Adrenal gland (tissue), 12 donors: ENCODE measurements around the gene SH3BP2. TPM values are rescaled to one million over a fixed set of nuclear protein-coding genes. Genes with fewer than 3 reads are reported as not detected.

Experiments used
- DNase-seq, 7 donors: peaks; one replicate each; pipeline ENCODE4 v3.0.0-alpha.2; 2019 to 2020
- H3K27ac ChIP-seq, 5 donors: fragments of 200-600 bp; sonication (generic) in 4 of 5; 1 replicate in 3 of 5; 2 replicates in 2 of 5; pipeline versions ENCODE4 v1.5.1 to v1.8.0; 2016 to 2020; ENCODE audit warnings: mild to moderate bottlenecking in 1 of 5
- H3K27me3 ChIP-seq: fragments of 200-600 bp; 2 replicates; pipeline ENCODE4 v1.8.0; 2021
- H3K36me3 ChIP-seq, 2 donors: fragments of 200-600 bp; replicated peaks in 1 of 2; 1 replicate in 1 of 2; 2 replicates in 1 of 2; pipeline versions ENCODE4 v1.5.1 to v1.8.0; 2018 to 2022
- H3K4me1 ChIP-seq, 2 donors: fragments of 200-600 bp; replicated peaks in 1 of 2; 1 replicate in 1 of 2; 2 replicates in 1 of 2; pipeline versions ENCODE4 v1.5.1 to v1.8.0; 2018 to 2021
- H3K4me3 ChIP-seq, 4 donors: fragments of 200-600 bp; sonication (generic) in 3 of 4; one replicate each; pipeline ENCODE4 v1.5.1; 2016 to 2018
- H3K9me3 ChIP-seq, 3 donors: fragments of 200-600 bp; sonication (generic) in 1 of 3; replicated peaks in 1 of 3; 1 replicate in 2 of 3; 2 replicates in 1 of 3; pipeline versions ENCODE4 v1.5.1 to v1.8.0; 2016 to 2021
- CTCF ChIP-seq, 6 experiments: fragments of 450-650 bp in 4 of 6; fragments of 200-600 bp in 2 of 6; sonication (generic) in 1 of 6; IDR thresholded peaks; 1 replicate in 5 of 6; 2 replicates in 1 of 6; pipeline versions ENCODE4 v1.5.1 to v1.8.0; 2016 to 2021; ENCODE audit warnings: antibody characterized with exemption in 6 of 6, mild to moderate bottlenecking in 2 of 6, moderate library complexity in 1 of 6
- POLR2A ChIP-seq, 2 donors: fragments of 450-650 bp; IDR thresholded peaks; one replicate each; pipeline ENCODE4 v1.6.1; 2017; ENCODE audit warnings: antibody characterized with exemption in 2 of 2, mild to moderate bottlenecking in 2 of 2, moderate library complexity in 1 of 2
- WGBS, 4 donors: extraction: QIAGEN DNeasy Blood & Tissue Kit in 2 of 4; methylation state at CpG; one replicate each; pipeline versions ENCODE4 v1.1.5 to v1.1.7; 2013 to 2017; 5-methylcytosine and 5-hydroxymethylcytosine counted together
- intact Hi-C, 2 donors: fragments of 100-400 bp; cut with DNase I; formaldehyde crosslinking; loops; one replicate each; pipeline versions ENCODE4 v1.14.1 to v1.15.0; 2022 to 2023
- polyA plus RNA-seq, 3 donors: library from polyadenylated mRNA; stranded (reverse); fragments of 200-250 nt in 2 of 3; fragments of 350-450 nt in 1 of 3; fragmentation: Illumina TruSeq in 1 of 3; extraction: RNeasy Lipid Tissue Mini Kit (QIAGEN cat#74804) in 1 of 3; gene quantifications; one replicate each; pipeline ENCODE4 v1.2.3, GENCODE V29; 2013 to 2014
- total RNA-seq, 9 donors: library from RNA; depleted of rRNA in 4 of 9; stranded (reverse); fragments of >200 nt in 4 of 9; fragments of 120-200 nt in 1 of 9; fragmentation: NEBNext Ultra II Directional in 1 of 9; extraction: Animal tissue kit (Norgen Biotek cat#: 25700) in 1 of 9; gene quantifications; one replicate each; pipeline versions ENCODE4 v1.1.0 to v1.2.4, GENCODE V29; 2013 to 2023
- donor health status: healthy with polysubstance abuse.
- donor health status: Bipolar disorder and iron deficiency.
- donor health status: DM: yes; HTN: yes; CAD: no.
- donor health status: DM: no; HTN: no; CAD: no.
- donor health status: DM: no; HTN: no; CAD: no.
- donor health status: DM: yes; HTN: yes; CAD: no.

SH3BP2 gene
- total and polyA plus RNA-seq, 12 donors = 7.7 to 160 (median 36.3) TPM

GRCh38 chr4:2850966-2851798, 58.3 kb downstream of the SH3BP2 start:
- no peak for TF ChIP-seq POLR2A (IDR thresholded peaks at IDR 0.05)
- TF ChIP-seq CTCF (IDR thresholded peaks at IDR 0.05) = no peak
- peak overlapping the region in 1 of 5 donors; percentile 28 for H3K27ac ChIP-seq
- peaks cover 0 to 12% of the 10 kb centered on the region in 2 donors for H3K36me3 ChIP-seq
- no peaks in the 10 kb centered on the region for H3K9me3 ChIP-seq
- DNase-seq = no peak
- no peak overlapping the region for H3K4me3 ChIP-seq
- intact Hi-C loops = no loop called here
- WGBS, 4 donors = 66 to 84% (median 71%) methylated on average over 2 of the region's 2 CpGs
- H3K4me1 ChIP-seq = peaks cover 47 to 78% of the 10 kb centered on the region in 2 donors
- H3K27me3 ChIP-seq = no peaks in the 10 kb centered on the region

- Histone ChIP-seq H3K9me3 (no peaks in the 10 kb centered on the region), H3K36me3 (peaks cover 0 to 12% of the 10 kb centered on the region in 2 donors), H3K4me1 (peaks cover 47 to 75% of the 10 kb centered on the region in 2 donors), H3K27ac (no peak overlapping the region), H3K27me3 (no peaks in the 10 kb centered on the region), H3K4me3 (no peak overlapping the region)
- WGBS, 4 donors = 18 to 23% (median 22%) methylated on average over 7 of the region's 7 CpGs
- no peak for TF ChIP-seq CTCF (IDR thresholded peaks at IDR 0.05)
- no peak for TF ChIP-seq POLR2A (IDR thresholded peaks at IDR 0.05)
- intact Hi-C loops = no loop called here
- DNase-seq = peak in 3 of 7 donors; percentile 55 to 72 (median 63)
These were observed 59.6 kb downstream of the SH3BP2 start for GRCh38 chr4:2852481-2852921.

- no peak overlapping the region for H3K27ac ChIP-seq
- 67 to 72% (median 69%) methylated on average over 5 of the region's 5 CpGs for WGBS, 4 donors
- H3K4me1 ChIP-seq = peaks cover 69 to 81% of the 10 kb centered on the region in 2 donors
These were observed 62.7 kb downstream of the SH3BP2 start for GRCh38 chr4:2855584-2855983.

More at GRCh38 chr4:2855584-2855983, 62.7 kb downstream of the SH3BP2 start:
- Histone ChIP-seq H3K36me3 (peaks cover 0 to 12% of the 10 kb centered on the region in 2 donors), H3K4me3 (no peak overlapping the region), H3K9me3 (no peaks in the 10 kb centered on the region), H3K27me3 (no peaks in the 10 kb centered on the region)
- no peak for TF ChIP-seq CTCF (IDR thresholded peaks at IDR 0.05)
- TF ChIP-seq POLR2A (IDR thresholded peaks at IDR 0.05) = no peak
- intact Hi-C loops = no loop called here
- DNase-seq = no peak
